NCI-H187 treated with DMSO at 0.1 percent for 48 hours (cell line): ENCODE data around the gene THAP6.
"Not testable (repeated sequence)": the region's sequence is repeated elsewhere in the genome, so short reads cannot be mapped to it uniquely, and the experiment has no call there.

Source experiments
- DNase-seq: peaks from one replicate; lab custom pipeline; 2025; lab: John Stamatoyannopoulos, UW

Gene THAP6, protein sequence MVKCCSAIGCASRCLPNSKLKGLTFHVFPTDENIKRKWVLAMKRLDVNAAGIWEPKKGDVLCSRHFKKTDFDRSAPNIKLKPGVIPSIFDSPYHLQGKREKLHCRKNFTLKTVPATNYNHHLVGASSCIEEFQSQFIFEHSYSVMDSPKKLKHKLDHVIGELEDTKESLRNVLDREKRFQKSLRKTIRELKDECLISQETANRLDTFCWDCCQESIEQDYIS

DNA sequence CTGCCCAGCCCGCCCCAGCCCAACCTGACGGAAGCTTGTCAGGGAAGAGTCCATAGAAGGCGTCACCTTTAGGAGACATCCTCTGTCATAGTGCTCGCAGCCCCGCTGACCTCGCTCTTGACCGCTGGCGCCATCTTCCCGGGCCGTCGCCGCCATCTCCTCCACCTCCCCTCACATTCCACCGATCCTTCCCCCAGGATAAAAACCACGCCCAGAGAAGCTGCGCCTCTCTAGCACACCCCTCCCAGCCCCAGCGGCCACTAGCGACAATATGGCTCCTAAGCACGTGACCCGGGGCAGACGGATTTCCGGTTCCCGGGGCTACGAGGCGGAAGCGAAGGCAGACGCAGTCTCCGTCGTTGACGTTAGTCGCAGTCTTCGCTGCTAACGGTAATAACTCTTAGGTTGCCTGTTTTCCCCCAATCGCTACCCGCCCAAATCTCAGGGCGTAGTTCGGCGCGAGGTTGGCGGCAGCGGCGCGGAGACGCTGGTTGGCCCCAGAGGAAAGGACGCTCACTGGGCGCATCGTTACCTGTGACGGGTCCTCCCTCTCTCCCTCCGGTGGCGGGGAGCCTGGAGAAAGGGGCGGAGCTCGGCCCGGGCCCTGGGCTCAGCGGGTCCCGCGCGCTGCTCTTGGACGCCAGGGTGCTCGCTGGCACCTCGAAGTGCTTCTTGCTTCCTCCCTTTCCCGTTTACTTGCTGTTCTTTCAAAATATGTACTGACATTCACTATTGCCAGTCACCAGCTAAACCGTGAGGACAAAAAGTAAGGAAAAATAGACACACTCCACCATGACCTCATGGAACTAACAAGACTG lies at the start of gene THAP6, which contains the start of gene RCHY1:
Gene THAP6 (plus strand): TSS at position 343 of the 818 bp plus-strand sequence. CDS start 980 bp downstream, outside the sequence.
Gene RCHY1 (minus strand): TSS at position 273 of the 818 bp plus-strand sequence. CDS start 117 bp downstream, at position 156.
- DNase-seq: peak; percentile 96

DNA sequence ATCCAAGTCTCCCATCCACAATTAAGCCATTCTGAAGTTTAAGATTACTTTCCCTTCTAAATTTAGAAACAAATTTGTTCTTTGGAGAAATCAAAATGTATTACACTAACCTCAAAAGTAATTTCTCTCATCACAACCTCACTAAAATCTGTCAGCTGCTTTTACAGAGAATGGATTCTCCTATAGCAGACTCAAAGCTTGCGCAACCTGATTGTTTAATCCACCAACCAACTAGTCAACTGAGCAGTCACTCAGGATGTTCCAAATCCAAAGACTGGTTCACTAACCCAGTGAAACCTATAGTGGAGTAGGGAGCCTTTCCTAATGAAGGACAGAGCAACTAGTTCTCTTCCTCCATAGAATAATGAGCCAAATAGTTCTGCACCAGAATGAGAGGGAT lies 44.4 kb upstream of the THAP6 start:
- DNase-seq: no peak

DNA sequence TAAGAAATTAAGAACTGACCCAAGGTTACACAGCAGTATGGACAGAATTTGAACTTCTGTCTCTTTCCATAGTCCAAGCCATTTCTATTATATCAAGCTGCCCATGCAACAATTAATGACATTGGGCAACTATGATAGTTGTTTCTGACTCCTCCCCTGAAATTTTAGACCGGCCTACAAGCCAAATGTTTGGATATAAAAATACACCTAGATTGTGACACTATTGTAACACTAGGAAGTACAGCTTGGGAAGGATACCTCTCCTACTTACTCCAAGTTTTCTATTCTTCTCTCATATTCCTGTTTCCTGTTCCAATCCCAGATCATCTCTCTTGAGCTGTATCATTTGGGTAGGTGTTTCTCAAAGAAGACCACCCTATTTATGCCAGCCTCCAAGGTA lies 43.5 kb upstream of the THAP6 start:
- DNase-seq: no peak

DNA sequence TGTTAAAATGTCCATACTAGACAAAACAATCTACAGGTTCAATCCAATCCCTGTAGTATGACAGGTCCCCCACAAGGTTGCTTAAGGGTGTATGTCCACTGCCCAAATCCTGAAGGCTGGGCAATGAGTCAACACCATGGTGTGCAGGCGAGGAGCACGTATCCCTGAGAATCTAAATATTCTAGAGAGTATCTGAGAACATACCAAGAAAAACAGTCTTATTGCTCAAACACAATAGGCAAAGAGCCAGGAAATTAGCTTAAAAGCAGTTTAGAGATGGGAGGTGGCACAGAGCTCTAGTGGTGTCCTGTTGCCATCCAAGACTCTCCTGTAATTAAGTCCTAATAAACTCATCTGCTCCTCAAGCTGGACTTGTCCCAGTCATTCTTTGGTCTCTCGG lies 37.1 kb upstream of the THAP6 start:
- no peak for DNase-seq

DNA sequence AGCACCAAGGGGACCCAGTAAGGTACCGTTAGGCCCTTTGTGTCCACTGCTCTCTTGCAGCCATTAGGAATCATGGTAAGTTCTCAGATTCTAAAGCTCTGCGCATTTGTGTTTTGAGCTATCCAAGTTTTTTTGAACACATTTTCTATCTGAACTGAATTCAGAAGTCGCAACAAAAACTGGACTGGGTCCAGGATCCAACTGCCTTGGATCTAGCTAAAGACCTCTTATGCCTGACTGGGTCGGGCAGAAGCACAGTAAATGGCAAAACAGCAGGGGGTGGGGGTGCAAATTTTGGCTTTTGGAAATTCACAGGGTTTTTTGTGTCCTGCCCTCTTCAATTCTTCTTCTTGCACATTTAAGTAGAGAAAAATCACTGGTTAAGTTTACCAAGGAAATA lies 30.1 kb upstream of the THAP6 start:
- DNase-seq: no peak

DNA sequence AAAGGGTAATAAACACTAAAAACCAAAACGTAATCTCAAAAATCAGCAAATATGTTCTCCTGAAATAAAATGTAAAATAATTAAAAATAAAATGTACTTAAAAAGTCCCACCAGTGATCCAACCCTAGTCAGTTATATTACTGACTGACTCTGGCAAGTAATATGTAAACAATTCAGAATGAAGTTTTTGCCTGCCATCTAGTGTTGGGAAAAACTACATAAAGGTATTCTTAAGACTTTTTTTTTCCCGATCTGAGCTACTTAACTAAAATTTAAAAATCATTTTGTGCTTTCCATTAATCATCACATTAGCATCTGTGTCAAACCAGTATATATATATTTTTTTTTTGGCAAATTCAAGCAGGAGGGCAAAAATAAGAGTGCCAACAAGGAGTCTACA lies 24.1 kb upstream of the THAP6 start:
- DNase-seq: no peak

DNA sequence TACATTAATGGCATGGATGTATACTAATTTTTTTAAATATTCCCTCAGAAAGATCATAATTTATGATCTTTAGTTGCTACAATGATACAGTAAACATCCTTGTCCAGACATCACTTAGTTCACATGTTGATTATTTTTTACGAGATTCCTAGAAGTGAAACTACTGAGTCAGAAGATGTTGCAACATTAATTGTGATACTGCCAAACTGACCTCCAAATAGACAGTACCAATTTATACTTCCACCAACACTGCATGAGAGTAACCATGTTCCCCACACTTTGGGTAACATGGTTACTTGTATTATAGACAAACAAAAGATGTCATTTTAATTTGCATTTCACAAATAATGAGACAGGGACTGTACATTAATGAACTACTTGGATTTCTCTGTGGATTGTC lies 19.7 kb upstream of the THAP6 start:
- no peak for DNase-seq

DNA sequence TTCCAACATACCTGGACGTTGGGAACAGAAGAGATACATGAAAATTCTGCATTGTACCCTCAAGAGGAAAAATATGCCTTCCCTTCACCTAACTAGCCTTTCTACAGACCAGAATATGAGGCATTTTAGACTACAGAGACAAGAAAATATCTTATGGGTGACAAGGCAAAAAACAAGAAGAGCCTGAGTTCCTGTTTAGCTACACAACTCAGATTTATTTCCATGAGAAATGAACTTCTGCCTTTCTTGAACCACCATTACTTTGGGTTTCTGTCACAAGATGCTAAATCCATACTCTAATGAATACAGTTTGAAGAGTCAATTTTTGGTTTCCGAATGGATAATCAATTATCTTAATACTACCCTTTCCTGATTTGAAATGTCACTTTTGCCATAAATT lies 18.8 kb upstream of the THAP6 start:
- no peak for DNase-seq

DNA sequence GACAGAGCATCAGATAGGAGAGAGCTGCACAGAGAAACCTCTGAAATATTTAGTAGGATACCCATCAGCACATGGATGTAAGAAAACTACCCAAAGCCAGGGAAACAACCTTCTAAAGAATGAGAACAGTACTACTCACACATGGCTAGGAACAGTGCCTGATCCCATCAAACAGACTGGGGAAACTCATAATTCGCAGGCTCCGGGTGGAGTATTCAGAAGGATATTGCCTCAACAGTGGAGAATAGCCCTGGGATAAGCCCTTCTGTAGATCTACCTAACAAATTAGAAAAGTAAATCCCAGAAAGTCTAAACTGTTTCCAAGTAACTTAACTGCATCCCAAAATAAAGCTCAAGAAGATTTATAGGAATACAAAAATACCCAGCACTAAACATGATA lies 17.9 kb upstream of the THAP6 start:
- no peak for DNase-seq

DNA sequence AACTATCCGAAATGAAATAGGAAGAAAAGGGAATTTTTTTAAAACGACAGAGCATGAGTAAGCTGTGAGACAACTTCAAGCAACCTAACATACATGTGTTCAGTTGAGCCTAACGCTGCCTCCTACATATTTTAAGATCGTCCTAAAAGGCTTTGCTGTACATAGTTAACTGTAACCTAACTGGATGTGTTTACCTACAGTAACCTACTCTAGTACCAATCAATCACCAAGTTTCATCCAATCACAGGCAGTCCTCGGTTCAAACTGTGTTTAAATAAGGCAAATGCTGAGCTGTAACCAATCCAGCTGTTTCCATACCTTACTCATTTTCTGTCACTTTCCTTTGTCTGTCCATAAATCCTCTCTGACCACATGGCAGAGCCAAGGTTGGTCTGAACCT lies 17.1 kb upstream of the THAP6 start:
- DNase-seq: no peak

DNA sequence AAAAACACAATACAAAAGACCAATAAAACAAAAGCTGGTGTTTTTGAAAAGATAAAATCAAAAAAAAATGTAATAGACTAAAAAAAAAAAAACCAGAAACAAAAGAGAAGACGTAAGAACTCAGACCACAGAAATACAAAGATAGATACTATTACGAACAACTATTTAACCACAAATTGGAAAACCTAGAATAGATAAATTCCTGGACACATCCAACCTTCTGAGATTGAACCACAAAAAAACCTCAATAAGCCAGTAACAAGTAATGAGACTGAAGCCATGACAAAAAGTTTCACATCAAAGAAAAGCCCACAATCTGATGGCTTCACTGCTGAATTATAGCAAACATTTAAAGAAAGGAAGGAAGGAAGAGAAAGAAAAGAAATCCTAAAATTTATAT lies 16.2 kb upstream of the THAP6 start:
- no peak for DNase-seq

DNA sequence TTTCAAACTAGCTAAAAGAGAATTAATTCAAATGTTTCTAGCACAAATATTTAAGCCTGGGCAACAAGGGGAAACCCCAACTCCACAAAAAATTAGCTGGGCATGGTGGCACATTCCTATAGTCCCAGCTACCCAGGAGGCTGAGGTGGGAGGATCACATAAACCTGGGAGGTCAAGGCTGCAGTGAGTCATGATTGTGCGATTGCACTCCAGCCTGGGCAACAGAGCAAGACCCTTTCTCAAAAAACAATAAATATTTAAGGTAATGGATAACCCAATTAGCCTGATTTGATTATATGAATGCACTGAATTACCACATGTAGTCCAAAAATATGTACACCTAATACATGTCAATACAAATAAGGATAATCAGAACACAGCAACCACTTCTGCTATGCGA lies 14.4 kb upstream of the THAP6 start:
- no peak for DNase-seq

DNA sequence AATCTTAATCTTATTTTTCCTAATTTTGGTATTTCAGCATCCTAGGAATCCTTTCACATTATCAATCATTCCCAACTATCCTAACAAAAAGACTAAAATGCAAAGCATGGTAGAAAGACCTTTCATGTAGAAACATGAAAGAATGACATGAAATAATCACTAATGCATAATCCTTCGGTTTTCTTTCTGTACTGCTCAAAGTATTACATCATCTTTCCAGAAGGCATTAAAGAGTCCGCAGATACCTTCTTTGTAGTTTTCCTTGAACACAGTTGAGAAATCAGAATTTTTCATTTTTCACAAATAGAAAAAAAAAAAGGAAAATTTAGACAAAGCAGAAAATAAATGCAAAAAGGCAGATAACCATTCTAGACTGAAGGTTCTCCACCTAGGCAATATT lies 11.6 kb upstream of the THAP6 start:
- no peak for DNase-seq

DNA sequence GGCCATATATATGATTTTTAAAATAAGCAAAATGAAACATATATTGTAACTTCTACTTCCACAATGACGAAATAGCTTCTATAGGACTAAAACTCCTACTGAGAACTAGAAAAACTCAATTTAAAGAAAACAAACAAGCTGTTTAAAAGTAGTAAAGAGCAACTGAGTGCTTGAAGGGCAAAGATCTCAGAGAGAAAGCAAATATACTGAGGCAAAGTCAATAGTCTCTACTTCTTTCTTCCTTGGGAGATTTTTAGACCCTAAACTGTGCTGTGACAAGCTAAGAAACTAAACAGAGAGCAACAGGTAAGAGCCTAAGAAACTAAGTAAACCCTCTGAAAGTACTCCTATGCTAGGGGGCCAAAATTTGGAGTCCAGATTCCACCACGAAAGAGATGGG lies 8.6 kb upstream of the THAP6 start:
- no peak for DNase-seq

DNA sequence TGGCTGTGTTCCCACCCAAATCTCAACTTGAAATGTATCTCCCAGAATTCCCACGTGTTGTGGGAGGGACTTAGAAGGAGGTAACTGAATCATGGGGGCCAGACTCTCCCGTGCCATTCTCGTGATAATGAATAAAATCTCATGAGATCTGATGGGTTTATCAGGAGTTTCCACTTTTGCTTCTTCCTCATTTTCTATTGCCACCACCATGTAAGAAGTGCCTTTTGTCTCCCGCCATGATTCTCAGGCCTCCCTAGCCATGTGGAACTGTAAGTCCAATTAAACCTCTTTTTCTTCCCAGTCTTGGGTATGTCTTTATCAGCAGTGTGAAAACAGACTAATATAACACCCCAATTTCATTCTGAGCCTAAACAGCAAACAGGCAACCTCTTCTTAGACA lies 4.7 kb upstream of the THAP6 start:
- not testable (repeated sequence) for DNase-seq

DNA sequence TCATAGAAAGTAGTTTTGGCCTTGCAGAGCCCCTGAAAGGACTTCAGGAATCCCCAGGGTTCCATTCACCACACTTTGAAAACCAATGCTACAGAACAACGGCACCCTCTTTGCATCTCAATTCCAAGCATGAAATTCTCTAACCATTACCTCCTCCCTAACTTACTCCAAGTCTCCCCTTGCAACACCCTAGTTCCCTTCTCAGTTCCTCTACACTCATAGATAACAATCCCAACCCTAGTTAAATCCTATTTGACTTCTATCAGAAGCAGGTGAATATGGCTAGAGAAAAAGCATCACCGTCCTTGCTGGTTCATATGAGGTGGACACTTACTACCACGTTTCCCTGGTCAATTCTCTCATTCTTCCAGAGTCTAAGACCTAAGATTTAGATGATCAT lies 2.4 kb upstream of the THAP6 start:
- DNase-seq: no peak

DNA sequence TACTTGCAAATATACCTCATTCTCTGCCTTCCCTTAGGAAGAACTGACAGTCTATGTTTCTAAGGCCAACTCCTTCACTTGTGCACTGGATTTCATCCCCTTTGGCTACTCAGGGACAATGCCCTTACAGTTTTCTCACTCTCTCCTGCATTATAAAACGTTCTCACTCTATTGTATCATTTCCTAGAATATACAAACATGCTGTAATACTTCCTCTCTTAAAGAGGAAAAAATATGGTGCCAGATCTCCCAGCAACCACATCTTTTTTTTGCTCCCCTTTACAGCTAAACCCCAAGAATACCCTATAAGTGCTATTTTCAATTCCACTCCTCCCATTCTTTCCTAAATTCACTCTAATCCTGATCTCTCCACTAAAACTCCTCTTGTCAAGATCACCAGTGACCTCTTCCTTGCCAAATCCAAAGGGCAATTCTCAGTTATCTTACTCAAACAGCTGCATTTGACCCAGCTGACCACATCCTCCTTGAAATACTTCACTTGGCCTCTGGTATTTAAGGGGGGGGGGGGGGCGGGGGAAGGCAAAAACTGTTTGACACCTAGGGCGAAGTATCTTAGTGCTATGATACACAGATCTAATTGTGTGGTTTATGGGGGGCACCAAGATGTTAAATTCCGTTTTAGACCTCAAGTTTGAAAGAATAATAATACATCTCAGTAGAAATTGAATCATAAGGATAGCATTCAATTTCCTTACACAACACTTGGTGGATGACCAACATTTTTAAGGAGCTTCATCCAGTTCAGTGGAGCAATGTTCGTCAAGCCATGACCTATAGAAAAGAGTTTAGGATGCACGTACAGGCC lies 1.7 kb upstream of the THAP6 start:
- no peak for DNase-seq

DNA sequence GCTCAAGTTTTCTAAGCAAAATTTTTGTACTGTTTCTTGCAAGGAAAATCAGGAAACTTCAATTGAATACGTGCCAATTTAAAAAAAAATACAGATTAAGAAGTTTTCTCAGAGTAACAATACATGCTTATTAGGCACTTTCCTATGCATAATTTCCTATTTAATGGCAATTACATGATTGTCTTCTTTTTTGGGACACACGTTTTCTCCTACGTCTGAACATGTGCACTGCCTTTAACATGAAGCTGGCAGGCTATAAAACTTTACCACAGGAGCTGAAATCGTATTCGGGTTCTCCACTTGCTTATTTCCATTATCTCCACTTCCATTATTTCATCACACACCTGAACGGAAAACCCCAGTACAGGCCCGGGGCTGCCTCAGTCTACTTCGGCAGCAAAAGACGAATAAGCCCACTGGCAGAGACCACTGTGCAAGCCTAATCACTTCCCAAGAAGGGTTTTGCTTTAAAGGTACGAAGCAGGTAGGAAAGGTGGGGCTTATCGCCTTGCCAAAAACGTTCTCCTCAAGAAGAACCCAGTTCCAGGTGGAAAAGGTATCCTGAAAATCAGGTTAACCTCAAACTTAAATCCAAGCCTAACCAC lies 645 bp upstream of the THAP6 start:
- no peak for DNase-seq

DNA sequence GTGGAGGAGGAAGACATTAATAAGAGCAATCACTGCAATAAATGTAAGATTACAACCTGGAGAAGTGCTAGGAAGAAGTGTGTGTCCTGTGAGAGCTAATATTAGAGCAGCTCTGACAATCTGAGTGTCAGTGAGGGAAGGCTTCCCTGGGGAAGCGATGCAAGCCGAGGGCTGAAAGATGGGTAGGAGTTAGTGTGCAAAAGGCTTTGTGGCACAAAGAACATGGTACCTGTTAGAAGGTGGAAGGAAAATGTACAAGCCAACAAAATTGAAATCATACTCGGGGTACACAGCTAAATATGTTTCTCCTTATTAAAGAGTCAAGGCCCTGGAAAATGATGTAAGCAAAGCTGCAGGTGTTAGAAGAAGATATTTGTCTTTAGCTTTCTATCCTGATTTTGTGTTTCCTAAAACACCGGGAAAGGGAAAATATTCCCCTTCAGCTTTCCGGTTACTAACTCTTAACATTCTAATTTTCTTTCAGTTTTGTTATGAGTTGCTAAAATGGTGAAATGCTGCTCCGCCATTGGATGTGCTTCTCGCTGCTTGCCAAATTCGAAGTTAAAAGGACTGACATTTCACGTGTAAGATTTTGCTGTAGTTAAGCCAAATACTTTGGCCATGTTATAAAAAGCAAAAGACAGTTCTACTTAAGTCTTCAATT lies 808 bp downstream of the THAP6 start:
- DNase-seq: no peak

DNA sequence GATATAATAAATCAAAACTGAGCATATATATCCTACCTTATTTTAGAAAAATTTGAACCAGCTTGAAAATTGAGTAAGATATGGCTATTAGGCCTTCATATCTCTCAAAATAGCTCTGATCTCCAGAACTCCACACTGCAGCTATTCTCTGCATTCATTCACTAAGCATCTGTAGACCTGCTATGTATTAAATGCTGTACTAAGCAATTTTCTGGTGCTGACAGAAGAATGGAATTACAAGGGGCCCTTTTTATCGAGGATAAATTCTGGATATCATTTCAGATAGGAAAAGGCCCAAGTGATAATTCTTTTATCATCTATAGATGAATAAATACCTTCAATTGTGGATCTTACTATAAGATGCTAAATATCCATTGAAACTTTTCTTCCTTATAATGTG lies 1.9 kb downstream of the THAP6 start:
- no peak for DNase-seq

DNA sequence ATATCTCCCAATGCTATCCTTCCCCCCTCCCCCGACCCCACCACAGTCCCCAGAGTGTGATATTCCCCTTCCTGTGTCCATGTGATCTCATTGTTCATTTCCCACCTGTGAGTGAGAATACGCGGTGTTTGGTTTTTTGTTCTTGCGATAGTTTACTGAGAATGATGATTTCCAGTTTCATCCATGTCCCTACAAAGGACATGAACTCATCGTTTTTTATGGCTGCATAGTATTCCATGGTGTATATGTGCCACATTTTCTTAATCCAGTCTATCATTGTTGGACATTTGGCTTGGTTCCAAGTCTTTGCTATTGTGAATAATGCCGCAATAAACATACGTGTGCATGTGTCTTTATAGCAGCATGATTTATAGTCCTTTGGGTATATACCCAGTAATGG lies 5.2 kb downstream of the THAP6 start:
- DNase-seq: not testable (repeated sequence)

DNA sequence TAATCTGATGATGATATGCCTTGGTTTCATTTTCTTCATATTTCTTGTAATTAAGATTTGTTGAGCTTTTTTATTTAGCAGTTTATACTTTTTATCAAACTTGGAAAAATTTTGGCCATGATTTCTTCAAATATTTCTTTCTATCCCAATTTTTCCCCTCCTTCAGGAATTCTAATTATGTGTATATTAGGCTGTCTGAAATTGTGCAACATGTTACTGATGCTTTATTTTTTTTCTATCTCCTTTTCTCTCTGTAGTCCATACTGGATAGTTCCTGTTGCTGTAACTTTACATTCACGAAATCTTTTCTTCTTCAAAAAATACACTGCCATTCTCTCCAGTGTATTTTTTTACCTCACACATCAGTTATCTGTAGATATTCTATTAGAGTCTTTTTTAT lies 10.8 kb downstream of the THAP6 start:
- no peak for DNase-seq
